ENCODE results near the gene LCLAT1.
"Not testable (repeated sequence)": the region's sequence is repeated elsewhere in the genome, so short reads cannot be mapped to it uniquely, and the experiment has no call there.

LCLAT1 gene

GRCh38 chr2:30487603-30488002, 40.6 kb downstream of the LCLAT1 start:
- DNase-seq (ENCODE audit: low read depth, low spot score) = no peak

GRCh38 chr2:30488012-30488659, 41.1 kb downstream of the LCLAT1 start:
- DNase-seq (ENCODE audit: low read depth, low spot score) = no peak

GRCh38 chr2:30491225-30491624, 44.2 kb downstream of the LCLAT1 start:
- no peak for DNase-seq (ENCODE audit: low read depth, low spot score)

- no peak for DNase-seq (ENCODE audit: low read depth, low spot score)
Observed at GRCh38 chr2:30492185-30492584, 45.1 kb downstream of the LCLAT1 start.

- DNase-seq (ENCODE audit: low read depth, low spot score) = no peak
Observed at GRCh38 chr2:30492619-30493018, 45.6 kb downstream of the LCLAT1 start.

GRCh38 chr2:30493440-30493839, 46.4 kb downstream of the LCLAT1 start:
- no peak for DNase-seq (ENCODE audit: low read depth, low spot score)

- not testable (repeated sequence) for DNase-seq (ENCODE audit: low read depth, low spot score)
Observed at GRCh38 chr2:30495896-30496295, 48.9 kb downstream of the LCLAT1 start.

- DNase-seq (ENCODE audit: low read depth, low spot score) = no peak
Observed at GRCh38 chr2:30499681-30500080, 52.6 kb downstream of the LCLAT1 start.

- DNase-seq (ENCODE audit: low read depth, low spot score) = no peak
Observed at GRCh38 chr2:30500699-30501098, 53.7 kb downstream of the LCLAT1 start.

- no peak for DNase-seq (ENCODE audit: low read depth, low spot score)
Observed at GRCh38 chr2:30502310-30502709, 55.3 kb downstream of the LCLAT1 start.

GRCh38 chr2:30503007-30503694, 56.1 kb downstream of the LCLAT1 start:
- no peak for DNase-seq (ENCODE audit: low read depth, low spot score)

- no peak for DNase-seq (ENCODE audit: low read depth, low spot score)
Observed at GRCh38 chr2:30503695-30504052, 56.6 kb downstream of the LCLAT1 start.

GRCh38 chr2:30504731-30505130, 57.7 kb downstream of the LCLAT1 start:
- no peak for DNase-seq (ENCODE audit: low read depth, low spot score)

- DNase-seq (ENCODE audit: low read depth, low spot score) = no peak
Observed at GRCh38 chr2:30505500-30506180, 58.6 kb downstream of the LCLAT1 start.

- not testable (repeated sequence) for DNase-seq (ENCODE audit: low read depth, low spot score)
Observed at GRCh38 chr2:30507460-30507859, 60.4 kb downstream of the LCLAT1 start.

GRCh38 chr2:30509716-30510115, 62.7 kb downstream of the LCLAT1 start:
- DNase-seq (ENCODE audit: low read depth, low spot score) = no peak

- no peak for DNase-seq (ENCODE audit: low read depth, low spot score)
Observed at GRCh38 chr2:30510409-30510808, 63.4 kb downstream of the LCLAT1 start.

- DNase-seq (ENCODE audit: low read depth, low spot score) = no peak
Observed at GRCh38 chr2:30511122-30512083, 64.4 kb downstream of the LCLAT1 start.

GRCh38 chr2:30512243-30512886, 65.3 kb downstream of the LCLAT1 start:
- no peak for DNase-seq (ENCODE audit: low read depth, low spot score)

- not testable (repeated sequence) for DNase-seq (ENCODE audit: low read depth, low spot score)
Observed at GRCh38 chr2:30513649-30514048, 66.6 kb downstream of the LCLAT1 start.

GRCh38 chr2:30514134-30514847, 67.2 kb downstream of the LCLAT1 start:
- no peak for DNase-seq (ENCODE audit: low read depth, low spot score)

Measured in smooth muscle cell of the brain vasculature (primary cell).